PC-3 (cell line): ENCODE results near the gene GFOD1. TPM values are rescaled to one million over a fixed set of nuclear protein-coding genes. Genes with fewer than 3 reads are reported as not detected.

Experiments used
- ATAC-seq: fragments of 200-7000 bp; cut with Tn5 transposase; 2 replicates; pipeline ENCODE4 v1.9.1; 2020; ENCODE audit warnings: mild to moderate bottlenecking, moderate library complexity
- BruUV-seq: library from RNA; stranded (reverse); fragments of 400-500 nt; replicated peaks from 2 replicates; lab custom pipeline; 2021; lab: Mats Ljungman, UMichigan
- CTCF ChIA-PET: fragments of 300-600 bp; sonication (Branson Sonifier 250); formaldehyde crosslinking; loops from one replicate; lab custom pipeline; 2022; ENCODE audit warnings: antibody characterized with exemption; lab: Charles Lee
- POLR2A ChIA-PET: fragments of 300-600 bp; sonication (Branson Sonifier 250); formaldehyde crosslinking; loops from one replicate; lab custom pipeline; 2022; ENCODE audit warnings: antibody characterized with exemption; ENCODE audit not compliant: unreplicated experiment; lab: Charles Lee
- DNase-seq: peaks from one replicate; pipeline ENCODE4 v3.0.0-alpha.2; 2015
- H2AFZ ChIP-seq: fragments of 300-600 bp; sonication (generic); 2 replicates; pipeline ENCODE4 v1.6.0; 2016; ENCODE audit warnings: antibody characterized with exemption, low read length
- H3F3A ChIP-seq: fragments of 300-600 bp; sonication (generic); one replicate; pipeline ENCODE4 v1.6.0; 2017; ENCODE audit warnings: antibody characterized with exemption, low read length, control low read depth, mild to moderate bottlenecking; ENCODE audit not compliant: unreplicated experiment
- H3K27ac ChIP-seq: fragments of 300-600 bp; sonication (generic); 2 replicates; pipeline ENCODE4 v1.5.1; 2016; ENCODE audit warnings: mild to moderate bottlenecking, low read length
- H3K27me3 ChIP-seq: fragments of 300-600 bp; sonication (generic); 2 replicates; pipeline ENCODE4 v1.6.1; 2016; ENCODE audit warnings: low read length, mixed read lengths
- H3K36me3 ChIP-seq: fragments of 300-600 bp; sonication (generic); 2 replicates; pipeline ENCODE4 v1.6.1; 2016; ENCODE audit warnings: low read depth, mixed run types, low read length, mixed read lengths
- H3K4me1 ChIP-seq: fragments of 300-600 bp; sonication (generic); 2 replicates; pipeline ENCODE4 v1.5.1; 2016; ENCODE audit warnings: low read length; ENCODE audit not compliant: insufficient read depth
- H3K4me2 ChIP-seq: fragments of 300-600 bp; sonication (generic); 2 replicates; pipeline ENCODE4 v1.6.0; 2016; ENCODE audit warnings: low read length
- H3K4me3 ChIP-seq: fragments of 300-600 bp; sonication (generic); 2 replicates; pipeline ENCODE4 v1.5.1; 2016; ENCODE audit warnings: mild to moderate bottlenecking, low read length, mixed read lengths
- H3K79me2 ChIP-seq: fragments of 300-600 bp; sonication (generic); 2 replicates; pipeline ENCODE4 v1.6.1; 2017; ENCODE audit warnings: low read length, mixed read lengths
- H3K9ac ChIP-seq: fragments of 300-600 bp; sonication (generic); 2 replicates; pipeline ENCODE4 v1.6.0; 2016; ENCODE audit warnings: mild to moderate bottlenecking, low read length
- H3K9me2 ChIP-seq: fragments of 300-600 bp; sonication (generic); replicated peaks from 2 replicates; pipeline ENCODE4 v1.6.1; 2016; ENCODE audit warnings: mixed run types, low read length, mixed read lengths
- H3K9me3 ChIP-seq: fragments of 300-600 bp; sonication (generic); 2 replicates; pipeline ENCODE4 v1.6.1; 2016; ENCODE audit warnings: low read length, mixed read lengths
- H4K20me1 ChIP-seq: fragments of 300-600 bp; sonication (generic); 2 replicates; pipeline ENCODE4 v1.6.1; 2016; ENCODE audit warnings: low read length, mixed read lengths
- CTCF ChIP-seq: fragments of 300-600 bp; sonication (generic); conservative IDR thresholded peaks from 2 replicates; pipeline ENCODE4 v1.5.1; 2017; ENCODE audit warnings: antibody characterized with exemption, low read depth, mild to moderate bottlenecking, low read length
- EZH2 ChIP-seq: fragments of 300-600 bp; sonication (generic); IDR thresholded peaks from one replicate; pipeline ENCODE4 v1.6.1; 2017; ENCODE audit warnings: antibody characterized with exemption, mild to moderate bottlenecking, low read length; ENCODE audit not compliant: unreplicated experiment
- EZH2phosphoT487 ChIP-seq: fragments of 300-600 bp; sonication (generic); IDR thresholded peaks from 2 replicates; pipeline ENCODE4 v1.6.1; 2018; ENCODE audit warnings: mild to moderate bottlenecking, antibody characterized with exemption, low read length, borderline replicate concordance
- intact Hi-C: fragments of 100-400 bp; cut with micrococcal nuclease; formaldehyde crosslinking; loops from 2 replicates; pipeline ENCODE4 v1.9.0; 2023
- total RNA-seq: library from RNA; depleted of rRNA; stranded (reverse); fragments of >200 nt; gene quantifications from 2 replicates; pipeline ENCODE4 v1.2.3, GENCODE V29; 2014

The GFOD1 gene
- total RNA-seq, 1 experiment from 2014 or later, result 16.0 TPM

GRCh38 chr6:13513626-13514502, 26.5 kb upstream of the GFOD1 start:
- no peak overlapping the region for H2AFZ ChIP-seq
- H3K9me3 ChIP-seq, result no peaks in the 10 kb centered on the region
- no peak overlapping the region for H3K9ac ChIP-seq
- H4K20me1 ChIP-seq, result no peaks in the 10 kb centered on the region
- ChIA-PET CTCF (no interaction called here), POLR2A (no interaction called here)
- H3K4me1 ChIP-seq, result peaks cover 26% of the 10 kb centered on the region
- H3K36me3 ChIP-seq, result no peaks in the 10 kb centered on the region
- H3K27ac ChIP-seq, result no peak overlapping the region
- H3K27me3 ChIP-seq, result no peaks in the 10 kb centered on the region
- DNase-seq (no peak), ATAC-seq (no peak)
- TF ChIP-seq EZH2phosphoT487, result no peak
- TF ChIP-seq CTCF, result no peak
- no peak for TF ChIP-seq EZH2
- no peaks in the 10 kb centered on the region for H3F3A ChIP-seq
- H3K4me3 ChIP-seq, result no peak overlapping the region
- intact Hi-C loops, result no loop called here
- H3K4me2 ChIP-seq, result no peak overlapping the region
- no TSS peak for BruUV-seq
- H3K9me2 ChIP-seq, result no peaks in the 10 kb centered on the region
- no peaks in the 10 kb centered on the region for H3K79me2 ChIP-seq

GRCh38 chr6:13512900-13513299, 25.5 kb upstream of the GFOD1 start:
- POLR2A ChIA-PET, result no interaction called here
- CTCF ChIA-PET, result no interaction called here
- Histone ChIP-seq H4K20me1 (no peaks in the 10 kb centered on the region), H3K27me3 (no peaks in the 10 kb centered on the region), H3K9ac (no peak overlapping the region), H3K4me3 (no peak overlapping the region), H2AFZ (no peak overlapping the region), H3K9me2 (no peaks in the 10 kb centered on the region), H3K79me2 (no peaks in the 10 kb centered on the region), H3K4me1 (peaks cover 32% of the 10 kb centered on the region), H3K9me3 (no peaks in the 10 kb centered on the region), H3F3A (no peaks in the 10 kb centered on the region), H3K4me2 (no peak overlapping the region), H3K36me3 (no peaks in the 10 kb centered on the region), H3K27ac (no peak overlapping the region)
- DNase-seq (no peak), ATAC-seq (no peak)
- BruUV-seq, result no TSS peak
- intact Hi-C loops, result no loop called here
- TF ChIP-seq CTCF (no peak), EZH2phosphoT487 (no peak), EZH2 (no peak)
